CD4-positive, alpha-beta T cell treated with Interferon gamma for 1 hour (primary cell): ENCODE results near the gene BANK1.
"Not testable (repeated sequence)": the region's sequence is repeated elsewhere in the genome, so short reads cannot be mapped to it uniquely, and the experiment has no call there.

Experiments used
- DNase-seq: peaks from one replicate; pipeline ENCODE4 v3.0.0-alpha.2; 2020

BANK1 gene

GRCh38 chr4:101888472-101888871, 97.9 kb downstream of the BANK1 start:
- DNase-seq: no peak

DNA sequence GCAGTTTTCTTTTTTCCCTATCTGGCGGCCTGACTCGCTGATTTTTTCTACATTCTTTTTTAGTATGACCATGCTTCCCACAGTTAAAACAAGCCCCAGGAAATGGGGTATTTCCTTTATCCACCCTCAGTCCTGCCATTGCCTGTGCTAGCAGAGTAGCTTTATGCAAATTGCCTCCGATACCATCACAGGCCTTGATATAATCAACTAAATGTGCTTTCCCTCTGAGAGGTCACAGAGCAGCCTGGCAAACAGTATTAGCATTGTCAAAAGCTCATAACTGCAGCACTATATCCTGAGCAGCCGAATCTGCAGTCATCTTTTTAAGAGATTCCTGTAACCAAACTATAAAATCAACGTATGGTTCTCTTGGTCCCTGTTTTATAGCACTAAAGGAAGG, 115.0 kb downstream of the BANK1 start:
- not testable (repeated sequence) for DNase-seq

- DNase-seq: no peak
Observed at GRCh38 chr4:101910786-101911373, 120.3 kb downstream of the BANK1 start.

GRCh38 chr4:101911616-101912015, 121.1 kb downstream of the BANK1 start:
- DNase-seq: no peak

DNA sequence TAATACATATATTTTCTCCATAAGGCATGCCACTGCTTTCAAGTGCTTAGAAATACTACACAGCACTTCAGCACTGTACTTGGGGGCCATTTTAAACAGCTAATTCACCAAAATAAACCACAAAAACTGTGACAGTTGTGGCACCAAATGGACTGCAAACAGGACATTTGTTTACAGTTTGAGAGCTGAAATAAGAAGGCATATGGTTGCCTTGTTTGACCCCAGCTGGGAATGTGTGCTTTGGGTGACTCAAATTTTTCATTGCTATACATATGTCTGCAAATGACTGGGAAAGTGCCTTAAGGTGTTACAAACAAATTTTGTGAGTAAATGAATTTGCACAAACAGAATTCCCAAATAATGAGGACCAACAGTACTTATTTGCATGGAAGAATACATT, 124.2 kb downstream of the BANK1 start:
- DNase-seq: no peak

DNA sequence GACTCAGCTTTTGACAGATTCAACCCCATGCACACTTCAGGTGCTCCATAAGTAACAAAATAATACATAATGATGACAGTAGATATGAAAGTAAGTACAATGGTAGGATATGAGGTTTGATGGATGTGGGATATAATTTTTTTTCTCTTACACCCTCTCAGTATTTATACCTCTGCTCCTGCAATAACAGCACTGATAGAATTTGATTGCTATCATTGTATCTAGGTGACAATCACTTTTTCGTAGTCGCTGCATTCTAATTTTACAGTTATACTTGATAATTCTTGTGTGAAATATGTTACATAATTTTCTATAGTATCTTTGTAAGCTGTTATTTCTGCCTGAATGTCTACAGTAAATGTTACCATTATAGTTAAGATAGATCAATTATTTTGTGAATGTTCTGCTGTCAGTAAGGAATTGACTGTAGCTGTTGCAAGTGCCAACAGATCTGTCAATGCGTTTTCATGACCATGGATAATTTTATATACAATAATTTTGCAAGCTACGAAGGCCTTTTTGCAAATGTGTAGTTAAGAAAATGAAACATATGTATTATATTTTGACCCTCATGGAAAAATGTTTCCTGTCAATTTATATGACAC, 128.9 kb downstream of the BANK1 start:
- no peak for DNase-seq

GRCh38 chr4:101921370-101921769, 130.8 kb downstream of the BANK1 start:
- DNase-seq: no peak

GRCh38 chr4:101931619-101932018, 141.1 kb downstream of the BANK1 start:
- no peak for DNase-seq

DNA sequence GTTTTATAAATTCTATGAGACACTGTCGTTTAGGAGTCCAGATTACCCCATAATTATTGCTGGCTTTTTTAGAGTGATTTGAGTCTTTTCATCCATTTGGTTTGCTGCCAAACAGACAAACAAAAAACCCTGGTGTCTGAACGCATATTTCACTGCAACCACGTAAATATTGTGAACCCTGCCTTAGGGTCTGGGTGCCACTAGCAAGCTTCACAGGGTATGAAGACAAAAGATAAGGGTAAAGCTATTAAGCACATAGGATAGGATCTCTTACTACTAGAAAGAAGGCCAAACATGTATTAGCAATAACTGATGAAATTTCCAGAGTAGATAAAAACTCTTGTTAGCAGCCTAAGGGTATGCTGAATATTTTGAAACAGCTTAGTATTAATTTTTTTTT, 143.3 kb downstream of the BANK1 start:
- no peak for DNase-seq

DNA sequence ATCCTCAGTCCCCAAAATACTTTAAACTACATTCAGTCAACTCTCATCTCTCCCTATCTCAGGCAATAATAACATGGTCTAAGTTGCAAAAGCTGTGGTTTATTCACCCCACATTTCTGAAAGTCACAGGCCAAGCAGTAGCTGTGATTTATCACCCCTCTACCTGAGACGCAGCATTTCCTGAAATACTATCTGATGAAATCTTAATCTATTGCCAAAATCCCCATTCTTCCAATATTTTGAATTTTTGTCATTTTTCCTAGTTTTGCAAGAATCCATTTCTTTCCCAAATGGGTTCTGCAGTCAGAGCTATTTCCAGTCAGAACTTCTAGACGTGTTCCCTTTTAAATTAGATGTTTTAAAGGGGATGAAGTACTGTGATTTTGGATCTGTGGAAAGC, 148.3 kb downstream of the BANK1 start:
- no peak for DNase-seq

DNA sequence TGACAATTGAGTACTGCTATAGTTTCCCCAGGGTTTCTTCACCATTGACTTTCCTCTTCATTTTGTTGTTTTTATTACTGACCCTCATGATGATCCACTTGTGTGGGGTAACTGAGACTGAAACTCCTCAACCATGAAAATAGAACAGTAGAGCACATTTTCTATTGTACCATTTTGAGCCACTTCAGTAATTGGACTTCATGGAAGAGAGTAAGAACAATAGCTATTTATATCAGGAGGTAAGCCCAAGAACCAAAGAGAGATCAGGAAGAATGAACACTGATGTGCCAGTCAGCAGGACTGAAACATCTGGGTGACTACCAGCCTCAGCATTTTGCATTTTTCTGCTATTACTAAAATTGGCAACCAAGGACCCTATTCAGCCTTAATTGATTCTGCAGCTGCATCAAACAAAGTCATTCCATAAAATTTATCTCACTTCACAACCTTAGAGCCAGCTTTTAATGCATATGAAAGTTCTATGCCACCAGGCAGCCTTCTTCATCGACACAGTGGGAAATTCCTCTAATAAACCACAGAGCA, 151.4 kb downstream of the BANK1 start:
- DNase-seq: no peak

DNA sequence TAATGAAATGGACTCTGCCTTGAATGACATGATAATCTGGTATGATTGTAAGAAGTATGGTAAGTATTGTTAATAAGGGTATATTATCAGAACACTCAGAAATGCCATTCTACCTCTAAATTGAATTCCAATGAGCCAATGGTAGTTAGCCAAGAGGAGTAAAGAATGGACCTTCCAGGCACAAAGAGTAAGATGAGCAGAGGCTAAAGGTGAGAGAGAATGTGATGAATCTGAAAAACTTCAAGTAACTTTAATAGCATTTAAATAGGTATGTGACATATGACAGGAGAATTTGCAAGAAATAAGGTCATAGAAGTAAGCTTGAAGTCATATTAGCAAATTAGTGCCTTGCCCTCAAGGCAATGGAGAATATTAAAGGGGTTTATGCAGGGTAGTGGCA, 152.4 kb downstream of the BANK1 start:
- DNase-seq: no peak

GRCh38 chr4:101944649-101945048, 154.1 kb downstream of the BANK1 start:
- DNase-seq: no peak

DNA sequence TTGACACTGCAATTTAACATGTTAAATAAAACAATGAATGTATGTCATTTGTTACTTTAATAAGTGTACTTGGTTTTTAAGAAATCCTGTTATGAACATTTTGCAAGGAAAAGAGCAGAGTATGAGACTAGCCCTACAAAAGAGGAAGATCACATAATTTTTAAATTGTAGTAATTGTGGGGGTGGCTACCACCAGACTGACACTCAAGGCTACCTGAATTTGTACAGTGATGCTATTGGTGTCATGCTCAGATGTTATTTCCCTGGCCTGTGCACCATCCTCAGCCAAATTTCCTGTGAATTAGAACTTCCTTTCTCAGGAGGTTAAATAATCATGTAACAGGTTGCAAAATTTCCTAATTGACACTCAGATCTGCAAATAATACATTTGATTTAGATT, 157.5 kb downstream of the BANK1 start:
- no peak for DNase-seq

- no peak for DNase-seq
Observed at GRCh38 chr4:101948951-101949350, 158.4 kb downstream of the BANK1 start.

DNA sequence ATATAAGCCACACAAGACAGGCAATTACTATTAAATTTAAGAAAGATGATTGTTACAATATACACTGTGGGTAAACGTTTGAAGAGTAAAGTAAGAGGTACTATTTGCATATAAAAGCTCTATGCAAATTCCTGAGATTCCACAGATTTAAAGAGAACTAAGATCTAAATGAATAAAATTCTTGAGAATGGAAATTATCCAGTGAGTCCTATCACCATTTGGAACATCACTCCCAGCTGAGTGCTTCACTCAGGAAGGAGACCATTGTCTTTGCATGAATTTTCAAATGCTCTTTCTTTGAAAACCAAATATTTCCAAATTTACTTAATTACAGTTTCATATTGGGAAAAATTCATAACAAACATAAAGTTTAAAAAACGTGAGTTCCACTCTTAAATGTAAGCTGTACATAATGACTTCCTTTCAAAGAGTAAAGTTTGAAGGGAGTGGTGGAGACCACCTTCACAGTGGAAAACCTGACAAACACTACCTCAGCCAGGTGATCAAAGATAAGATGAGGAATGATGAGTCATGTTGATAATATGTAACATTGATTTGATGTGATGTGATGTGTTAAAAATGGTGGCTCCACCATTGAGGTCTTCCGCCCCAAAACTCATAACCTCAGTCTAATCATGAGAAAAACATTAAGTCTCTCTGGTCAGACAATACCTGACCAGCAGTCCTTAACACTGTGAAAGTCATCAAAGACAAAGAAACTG, 159.9 kb downstream of the BANK1 start:
- DNase-seq: no peak

GRCh38 chr4:101952985-101953384, 162.5 kb downstream of the BANK1 start:
- no peak for DNase-seq

DNA sequence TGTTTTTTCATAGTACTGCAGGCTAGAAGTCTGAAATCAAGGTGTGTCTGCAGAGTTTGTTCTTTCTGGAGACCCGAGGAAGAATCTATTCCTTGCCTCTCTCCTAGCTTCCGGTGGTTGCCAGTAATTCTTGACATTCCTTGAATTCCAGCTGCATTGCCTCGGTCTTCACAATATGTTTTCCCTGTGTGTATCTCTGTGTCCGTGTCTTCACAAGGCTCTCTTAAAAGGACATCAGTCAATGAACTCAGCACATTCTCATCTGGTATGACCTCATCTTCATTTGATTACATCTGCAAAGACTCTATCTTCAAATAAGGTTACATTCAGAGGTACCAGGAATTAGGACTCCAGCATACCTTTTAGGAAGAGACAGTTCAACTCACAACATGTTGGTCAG, 163.4 kb downstream of the BANK1 start:
- DNase-seq: no peak

GRCh38 chr4:101954351-101954750, 163.8 kb downstream of the BANK1 start:
- no peak for DNase-seq

- DNase-seq: no peak
Observed at GRCh38 chr4:101954975-101955678, 164.6 kb downstream of the BANK1 start.

GRCh38 chr4:101956068-101956825, 165.7 kb downstream of the BANK1 start:
- no peak for DNase-seq

- DNase-seq: no peak
Observed at GRCh38 chr4:101958547-101958946, 168.0 kb downstream of the BANK1 start.

DNA sequence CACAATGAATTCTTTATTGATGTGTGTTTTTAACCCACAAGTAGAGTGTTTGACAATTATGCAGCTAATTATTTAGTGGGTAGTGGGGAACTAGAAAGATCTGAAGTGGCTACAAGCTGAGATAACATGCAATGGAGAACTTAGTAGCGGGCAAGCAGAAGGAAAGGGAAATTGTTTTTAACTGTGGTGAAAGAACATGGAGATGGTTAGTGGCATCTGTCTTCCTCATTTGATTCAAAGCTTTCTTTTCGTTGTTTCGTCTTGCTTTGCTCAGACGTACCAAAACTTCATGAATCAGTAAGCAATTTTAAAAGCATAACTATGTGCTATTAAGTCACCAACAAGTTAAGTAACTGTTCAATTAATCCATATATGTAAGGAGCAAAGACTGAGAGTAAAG, 169.9 kb downstream of the BANK1 start:
- DNase-seq: no peak
